Upper lobe of left lung (tissue), 4 donors: ENCODE measurements around the gene COL15A1.

Source experiments
- CTCF ChIP-seq, 6 experiments: fragments of 450-650 bp in 4 of 6; fragments of 200-600 bp in 2 of 6; sonication (generic) in 2 of 6; IDR thresholded peaks; one replicate each; pipeline ENCODE4 v1.5.1; 2016 to 2019; ENCODE audit warnings: antibody characterized with exemption in 6 of 6
- POLR2A ChIP-seq, 4 donors: fragments of 450-650 bp; IDR thresholded peaks; one replicate each; pipeline ENCODE4 v1.5.1; 2016 to 2017; ENCODE audit warnings: antibody characterized with exemption in 4 of 4, mild to moderate bottlenecking in 2 of 4

- TF ChIP-seq CTCF (IDR thresholded peaks at IDR 0.05), result no peak
- TF ChIP-seq POLR2A (IDR thresholded peaks at IDR 0.05), result no peak
These were observed 122.9 kb downstream of the COL15A1 start for GRCh38 chr9:99066571-99066970.
